ENCODE data around the gene DIP2C. TPM values are rescaled to one million over a fixed set of nuclear protein-coding genes. Genes with fewer than 3 reads are reported as not detected.
A peak's percentile ranks its signal among the peaks of the same experiment; 100 is the strongest.

Gene DIP2C
- total and polyA plus RNA-seq, 8 donors = 2.4 to 40.1 (median 21.0) TPM

DNA sequence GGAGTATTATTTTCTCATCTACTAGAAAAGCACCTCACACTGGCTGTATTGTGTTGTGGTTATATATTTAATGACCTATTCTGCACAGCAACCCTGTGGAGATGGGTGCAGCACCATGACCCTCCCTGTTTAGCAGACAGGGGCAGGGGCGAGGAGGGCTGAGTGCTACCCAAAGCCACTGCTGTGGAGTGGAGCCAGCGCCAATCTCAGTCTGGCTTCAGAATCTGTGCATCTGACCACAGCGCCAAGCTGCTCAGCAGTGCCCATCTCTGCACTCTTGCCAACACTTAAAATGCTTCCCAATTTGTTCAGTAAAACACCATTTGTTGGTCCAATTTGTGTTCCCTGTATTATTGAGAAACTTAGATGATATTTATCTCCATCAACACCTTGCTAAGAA, 315.1 kb downstream of the DIP2C start:
- intact Hi-C loops (cut with DNase I; ENCODE audit: low total_unique reads) = no loop called here

GRCh38 chr10:373526-374309, 315.8 kb downstream of the DIP2C start:
- Histone ChIP-seq H3K9me3 (no peaks in the 10 kb centered on the region), H3K36me3 (peaks cover 13 to 46% (median 35%) of the 10 kb centered on the region in 4 donors), H3K4me1 (peaks cover 0 to 52% (median 25%) of the 10 kb centered on the region in 4 donors), H3K27ac (peak overlapping the region in 2 of 5 donors; percentile 10 to 83), H3K4me3 (no peak overlapping the region), H3K27me3 (no peaks in the 10 kb centered on the region)
- intact Hi-C loops (cut with DNase I; ENCODE audit: low total_unique reads) = no loop called here
- peak in 1 of 2 donors; percentile 54 for DNase-seq
- TF ChIP-seq POLR2AphosphoS5 (IDR thresholded peaks at IDR 0.05) (peak in 1 of 3 donors; percentile 25), EP300 (IDR thresholded peaks at IDR 0.05) (no peak)
- WGBS, 5 donors = 41 to 54% (median 45%) methylated on average over 8 of the region's 8 CpGs

More for the DNA sequence above, 315.1 kb downstream of the DIP2C start:
- H3K27me3 ChIP-seq = no peaks in the 10 kb centered on the region
- peaks cover 12 to 45% (median 33%) of the 10 kb centered on the region in 4 donors for H3K36me3 ChIP-seq
- H3K9me3 ChIP-seq = no peaks in the 10 kb centered on the region
- H3K4me3 ChIP-seq = no peak overlapping the region
- peak overlapping the region in 1 of 5 donors; percentile 83 for H3K27ac ChIP-seq
- H3K4me1 ChIP-seq = peaks cover 0 to 46% (median 22%) of the 10 kb centered on the region in 4 donors
- TF ChIP-seq EP300 (IDR thresholded peaks at IDR 0.05) (no peak), POLR2A (IDR thresholded peaks at IDR 0.05) (no peak), POLR2AphosphoS5 (IDR thresholded peaks at IDR 0.05) (no peak)
- TF ChIP-seq, protein P1, sequence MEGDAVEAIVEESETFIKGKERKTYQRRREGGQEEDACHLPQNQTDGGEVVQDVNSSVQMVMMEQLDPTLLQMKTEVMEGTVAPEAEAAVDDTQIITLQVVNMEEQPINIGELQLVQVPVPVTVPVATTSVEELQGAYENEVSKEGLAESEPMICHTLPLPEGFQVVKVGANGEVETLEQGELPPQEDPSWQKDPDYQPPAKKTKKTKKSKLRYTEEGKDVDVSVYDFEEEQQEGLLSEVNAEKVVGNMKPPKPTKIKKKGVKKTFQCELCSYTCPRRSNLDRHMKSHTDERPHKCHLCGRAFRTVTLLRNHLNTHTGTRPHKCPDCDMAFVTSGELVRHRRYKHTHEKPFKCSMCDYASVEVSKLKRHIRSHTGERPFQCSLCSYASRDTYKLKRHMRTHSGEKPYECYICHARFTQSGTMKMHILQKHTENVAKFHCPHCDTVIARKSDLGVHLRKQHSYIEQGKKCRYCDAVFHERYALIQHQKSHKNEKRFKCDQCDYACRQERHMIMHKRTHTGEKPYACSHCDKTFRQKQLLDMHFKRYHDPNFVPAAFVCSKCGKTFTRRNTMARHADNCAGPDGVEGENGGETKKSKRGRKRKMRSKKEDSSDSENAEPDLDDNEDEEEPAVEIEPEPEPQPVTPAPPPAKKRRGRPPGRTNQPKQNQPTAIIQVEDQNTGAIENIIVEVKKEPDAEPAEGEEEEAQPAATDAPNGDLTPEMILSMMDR (IDR thresholded peaks at IDR 0.05) = no peak
- no peak for DNase-seq
- WGBS, 5 donors = 89 to 97% (median 96%) methylated on average over 3 of the region's 3 CpGs

DNA sequence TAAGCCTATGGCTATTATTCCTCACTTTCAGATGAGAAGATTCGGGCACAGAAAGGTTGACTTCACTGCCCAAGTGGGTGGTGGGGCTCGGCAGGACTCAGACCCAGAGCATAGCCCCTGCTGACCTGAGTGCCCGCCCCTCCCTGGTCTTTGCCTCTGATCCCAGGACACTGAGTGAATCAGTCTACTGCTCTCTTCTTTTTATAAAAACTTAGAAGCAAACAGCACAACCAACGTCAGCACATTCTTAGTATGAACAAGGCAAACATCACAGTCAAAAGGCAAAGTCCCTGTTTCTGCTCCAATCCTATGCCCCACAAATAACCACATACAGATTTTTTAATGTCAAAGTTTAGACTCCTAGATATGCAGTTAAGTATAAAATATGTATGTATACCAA, 316.5 kb downstream of the DIP2C start:
- TF ChIP-seq POLR2AphosphoS5 (IDR thresholded peaks at IDR 0.05) (peak in 1 of 3 donors; percentile 33), EP300 (IDR thresholded peaks at IDR 0.05) (no peak)
- no peaks in the 10 kb centered on the region for H3K27me3 ChIP-seq
- peaks cover 20 to 51% (median 38%) of the 10 kb centered on the region in 4 donors for H3K36me3 ChIP-seq
- peak overlapping the region in 2 of 5 donors; percentile 10 to 83 for H3K27ac ChIP-seq
- DNase-seq = no peak
- H3K4me3 ChIP-seq = no peak overlapping the region
- intact Hi-C loops (cut with DNase I; ENCODE audit: low total_unique reads) = no loop called here
- WGBS, 5 donors = 61 to 75% (median 71%) methylated on average over 4 of the region's 4 CpGs
- peaks cover 0 to 52% (median 25%) of the 10 kb centered on the region in 4 donors for H3K4me1 ChIP-seq
- no peaks in the 10 kb centered on the region for H3K9me3 ChIP-seq

GRCh38 chr10:372566-372965, 316.9 kb downstream of the DIP2C start:
- no peak for TF ChIP-seq POLR2AphosphoS5 (IDR thresholded peaks at IDR 0.05)
- TF ChIP-seq EP300 (IDR thresholded peaks at IDR 0.05) = no peak
- no peak for TF ChIP-seq POLR2A (IDR thresholded peaks at IDR 0.05)
- TF ChIP-seq, protein P1 (IDR thresholded peaks at IDR 0.05) = no peak
- Histone ChIP-seq H3K27ac (peak overlapping the region in 1 of 5 donors; percentile 83), H3K36me3 (peaks cover 20 to 53% (median 39%) of the 10 kb centered on the region in 4 donors), H3K4me3 (no peak overlapping the region), H3K27me3 (no peaks in the 10 kb centered on the region), H3K9me3 (no peaks in the 10 kb centered on the region), H3K4me1 (peaks cover 0 to 52% (median 25%) of the 10 kb centered on the region in 4 donors)
- intact Hi-C loops (cut with DNase I; ENCODE audit: low total_unique reads) = no loop called here
- DNase-seq = no peak
- 68 to 92% (median 83%) methylated on average over 16 to 17 of the region's 17 CpGs for WGBS, 5 donors

DNA sequence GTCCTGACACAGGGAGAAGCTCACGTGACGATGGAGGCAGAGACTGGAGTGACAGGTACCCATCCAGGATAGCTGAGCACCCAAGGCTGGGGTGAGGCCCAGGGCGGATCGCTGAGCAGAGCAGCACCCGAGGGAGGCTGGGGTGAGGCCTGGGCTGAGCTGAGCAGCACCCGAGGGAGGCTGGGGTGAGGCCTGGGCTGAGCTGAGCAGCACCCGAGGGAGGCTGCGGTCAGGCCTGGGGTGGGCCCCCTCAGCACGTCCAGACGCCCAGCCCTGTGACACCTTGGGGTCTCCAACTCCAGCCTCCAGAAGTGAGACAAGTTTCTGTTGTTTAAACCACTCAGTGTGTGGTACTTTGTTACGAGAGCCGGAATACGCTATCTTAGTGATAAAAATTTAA, 318.0 kb downstream of the DIP2C start:
- WGBS, 5 donors = 68 to 83% (median 81%) methylated on average over 12 to 13 of the region's 13 CpGs
- intact Hi-C loops (cut with DNase I; ENCODE audit: low total_unique reads) = no loop called here
- H3K9me3 ChIP-seq = no peaks in the 10 kb centered on the region
- TF ChIP-seq POLR2A (IDR thresholded peaks at IDR 0.05) = no peak
- no peak for TF ChIP-seq POLR2AphosphoS5 (IDR thresholded peaks at IDR 0.05)
- TF ChIP-seq EP300 (IDR thresholded peaks at IDR 0.05) = no peak
- TF ChIP-seq, protein P1 (IDR thresholded peaks at IDR 0.05) = no peak
- H3K4me3 ChIP-seq = no peak overlapping the region
- H3K27ac ChIP-seq = peak overlapping the region in 1 of 5 donors; percentile 83
- H3K36me3 ChIP-seq = peaks cover 30 to 59% (median 47%) of the 10 kb centered on the region in 4 donors
- H3K4me1 ChIP-seq = peaks cover 0 to 52% (median 25%) of the 10 kb centered on the region in 4 donors
- H3K27me3 ChIP-seq = no peaks in the 10 kb centered on the region
- no peak for DNase-seq

Data from stomach (tissue), 9 donors.